ENCODE measurements around the gene SLC25A40. TPM values are rescaled to one million over a fixed set of nuclear protein-coding genes. Genes with fewer than 3 reads are reported as not detected.
A peak's percentile ranks its signal among the peaks of the same experiment; 100 is the strongest.
"Not testable (repeated sequence)": the region's sequence is repeated elsewhere in the genome, so short reads cannot be mapped to it uniquely, and the experiment has no call there.

Gene SLC25A40, protein sequence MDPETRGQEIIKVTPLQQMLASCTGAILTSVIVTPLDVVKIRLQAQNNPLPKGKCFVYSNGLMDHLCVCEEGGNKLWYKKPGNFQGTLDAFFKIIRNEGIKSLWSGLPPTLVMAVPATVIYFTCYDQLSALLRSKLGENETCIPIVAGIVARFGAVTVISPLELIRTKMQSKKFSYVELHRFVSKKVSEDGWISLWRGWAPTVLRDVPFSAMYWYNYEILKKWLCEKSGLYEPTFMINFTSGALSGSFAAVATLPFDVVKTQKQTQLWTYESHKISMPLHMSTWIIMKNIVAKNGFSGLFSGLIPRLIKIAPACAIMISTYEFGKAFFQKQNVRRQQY
- total RNA-seq (2014; rRNA removed; shearing (Covaris generic)), result 10.7 and 18.8 TPM in 2 replicates

DNA sequence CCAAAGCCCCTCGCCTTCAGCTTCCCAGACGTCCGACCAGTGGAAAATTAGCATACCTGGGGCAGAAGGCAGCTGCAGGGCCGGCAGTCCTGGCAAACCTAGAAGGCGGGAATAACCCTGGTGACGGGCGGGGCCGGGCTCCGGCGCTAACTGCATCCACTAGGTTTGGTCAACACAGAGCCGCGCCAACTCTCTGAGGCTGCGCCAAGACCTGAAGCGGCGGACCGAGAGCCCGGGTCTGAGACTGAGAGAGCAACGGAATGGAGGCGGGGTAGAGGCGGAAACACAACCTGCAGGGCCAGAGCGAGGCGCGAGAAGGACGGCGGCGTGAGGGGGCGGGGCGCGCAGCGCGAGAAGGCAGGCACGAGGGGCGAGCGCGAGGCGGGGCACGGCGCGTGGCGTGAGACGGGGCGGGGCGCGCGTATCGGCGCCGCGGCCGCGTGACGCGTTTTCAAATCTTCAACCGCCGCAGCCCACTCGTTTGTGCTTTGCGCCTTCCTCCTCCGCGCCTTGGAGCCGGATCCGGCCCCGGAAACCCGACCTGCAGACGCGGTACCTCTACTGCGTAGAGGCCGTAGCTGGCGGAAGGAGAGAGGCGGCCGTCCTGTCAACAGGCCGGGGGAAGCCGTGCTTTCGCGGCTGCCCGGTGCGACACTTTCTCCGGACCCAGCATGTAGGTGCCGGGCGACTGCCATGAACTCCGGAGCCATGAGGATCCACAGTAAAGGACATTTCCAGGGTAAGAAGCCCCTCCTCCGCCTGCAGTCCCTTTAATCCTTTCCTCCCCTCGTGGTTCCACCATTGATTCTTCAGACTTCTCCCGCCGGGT lies at the start of gene SLC25A40, which contains the start of gene DBF4:
SLC25A40 (minus strand) TSS at position 321 of the 829 bp plus-strand sequence. CDS start 17,633 bp downstream, outside the sequence.
DBF4 (plus strand) TSS at position 454 of the 829 bp plus-strand sequence; CDS start at position 694, 240 bp downstream.
- Histone ChIP-seq H3K27me3 (ENCODE audit: control insufficient read depth, insufficient read depth, low read length) (no peaks in the 10 kb centered on the region), H3K4me3 (ENCODE audit: insufficient read depth, low read depth, low read length) (peak within 1 kb of the TSS; percentile 95)

DNA sequence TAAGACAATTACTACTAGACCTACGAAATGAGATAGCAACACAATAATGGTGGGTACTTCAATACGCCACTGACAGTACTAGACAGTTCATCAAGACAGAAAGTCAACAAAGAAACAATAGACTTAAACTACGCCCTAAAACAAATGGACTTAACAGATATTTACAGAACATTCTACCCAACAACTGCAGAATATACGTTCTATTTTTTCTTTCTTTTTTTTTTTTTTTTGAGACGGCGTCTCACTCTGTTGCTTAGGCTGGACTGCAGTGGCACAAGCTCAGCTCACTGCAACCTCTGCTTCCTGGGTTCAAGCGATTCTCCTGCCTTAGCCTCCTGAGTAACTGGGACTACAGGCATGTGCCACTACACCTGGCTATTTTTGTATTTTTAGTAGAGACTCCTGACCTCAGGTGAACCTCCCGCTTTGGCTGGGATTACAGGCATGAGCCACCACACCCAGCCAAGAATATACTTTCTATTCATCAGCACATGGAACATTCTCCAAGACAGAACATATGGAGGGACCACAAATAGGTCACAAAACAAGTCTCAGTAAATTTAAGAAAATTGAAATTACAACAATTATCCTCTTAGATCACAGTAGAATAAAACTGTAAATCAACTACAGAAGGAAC lies 46.7 kb upstream of the SLC25A40 start:
- DNase-seq; H3K27me3 ChIP-seq (ENCODE audit: control insufficient read depth, insufficient read depth, low read length); H3K36me3 ChIP-seq (replicated peaks; ENCODE audit: control insufficient read depth, insufficient read depth, low read length); H3K4me3 ChIP-seq (ENCODE audit: insufficient read depth, low read depth, low read length): not testable (repeated sequence)

More for the DNA sequence above, at the start of gene SLC25A40, which contains the start of gene DBF4:
- no peaks in the 10 kb centered on the region for H3K36me3 ChIP-seq (replicated peaks; ENCODE audit: control insufficient read depth, insufficient read depth, low read length)
- peak; percentile 87 for DNase-seq

DNA sequence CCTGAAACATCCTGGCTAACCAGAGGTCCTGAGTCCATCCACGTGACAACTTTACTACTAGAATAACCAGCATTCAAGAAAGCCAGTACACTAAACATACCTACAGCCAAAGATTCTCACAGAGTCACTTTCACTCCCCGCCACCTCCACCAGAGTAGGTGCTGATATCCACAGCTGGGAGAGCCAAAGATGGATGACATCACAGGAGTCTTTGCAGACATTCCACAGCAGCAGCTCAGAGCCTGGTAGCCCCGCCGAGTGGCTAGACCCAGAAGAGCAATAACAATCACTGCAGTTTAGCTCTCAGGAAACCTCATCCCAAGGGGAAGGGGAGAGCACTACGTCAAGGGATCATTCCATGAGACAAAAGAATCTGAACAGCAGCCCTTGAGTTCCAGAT lies 44.4 kb upstream of the SLC25A40 start:
- no peak overlapping the region for H3K4me3 ChIP-seq (ENCODE audit: insufficient read depth, low read depth, low read length)
- no peaks in the 10 kb centered on the region for H3K27me3 ChIP-seq (ENCODE audit: control insufficient read depth, insufficient read depth, low read length)
- H3K36me3 ChIP-seq (replicated peaks; ENCODE audit: control insufficient read depth, insufficient read depth, low read length), result no peaks in the 10 kb centered on the region
- no peak for DNase-seq

DNA sequence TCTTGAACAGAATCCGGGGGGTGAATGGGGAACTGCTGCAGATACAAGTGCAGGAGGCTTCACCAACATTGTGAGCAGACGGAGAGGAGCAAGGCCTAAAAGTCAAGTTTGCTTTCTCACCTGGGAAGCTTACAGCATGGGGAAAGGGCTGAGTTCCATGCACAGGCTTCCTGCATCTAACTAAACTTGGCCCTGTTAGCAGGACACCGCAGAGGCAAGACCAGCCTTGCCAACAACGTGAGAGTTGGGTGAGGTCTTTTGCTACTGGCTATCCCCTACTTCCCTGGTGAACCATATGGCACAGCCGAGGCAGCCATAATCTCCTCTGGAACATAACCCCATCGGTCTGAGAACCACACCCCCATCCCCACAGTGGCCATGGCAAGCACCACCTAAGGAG lies 43.7 kb upstream of the SLC25A40 start:
- Histone ChIP-seq H3K4me3 (ENCODE audit: insufficient read depth, low read depth, low read length) (no peak overlapping the region), H3K27me3 (ENCODE audit: control insufficient read depth, insufficient read depth, low read length) (no peaks in the 10 kb centered on the region), H3K36me3 (replicated peaks; ENCODE audit: control insufficient read depth, insufficient read depth, low read length) (no peaks in the 10 kb centered on the region)
- DNase-seq, result no peak

DNA sequence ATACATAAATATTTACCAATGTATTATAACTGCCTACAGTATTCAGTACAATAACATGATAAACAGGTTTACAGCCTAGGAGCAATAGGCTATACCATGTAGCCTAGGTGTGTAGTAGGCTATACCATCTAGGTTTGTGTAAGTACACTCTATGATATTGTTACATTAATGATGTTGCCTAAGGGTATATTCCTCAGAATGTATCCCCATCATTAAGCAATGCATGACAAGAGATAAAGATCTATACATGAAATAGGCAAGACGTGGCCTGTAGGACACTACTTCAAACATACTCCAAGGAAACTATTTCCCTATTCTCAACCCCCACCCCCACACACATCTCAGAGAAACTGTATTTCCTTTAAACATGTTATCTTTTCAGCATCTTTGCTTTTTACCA lies 42.6 kb upstream of the SLC25A40 start:
- no peak overlapping the region for H3K4me3 ChIP-seq (ENCODE audit: insufficient read depth, low read depth, low read length)
- H3K27me3 ChIP-seq (ENCODE audit: control insufficient read depth, insufficient read depth, low read length), result no peaks in the 10 kb centered on the region
- no peaks in the 10 kb centered on the region for H3K36me3 ChIP-seq (replicated peaks; ENCODE audit: control insufficient read depth, insufficient read depth, low read length)
- DNase-seq, result no peak

DNA sequence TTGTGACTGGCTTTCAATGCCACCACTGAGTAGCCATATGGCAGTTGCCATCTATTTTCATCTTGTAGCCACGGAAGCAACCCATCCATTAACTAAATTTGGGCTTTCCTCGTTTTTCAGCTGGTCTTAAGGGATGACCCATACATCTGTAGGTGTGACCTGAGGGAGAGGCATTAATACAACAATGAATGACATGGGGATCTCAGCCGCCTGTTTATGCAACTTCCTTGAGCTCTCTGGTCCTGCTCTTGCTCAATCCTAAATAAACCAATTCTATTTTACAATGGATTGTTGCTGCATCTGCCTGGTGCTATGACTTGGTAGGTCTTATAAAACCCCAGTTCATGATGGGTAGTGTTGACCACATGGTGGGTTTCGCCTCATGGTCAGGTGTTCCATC lies 36.0 kb upstream of the SLC25A40 start:
- no peaks in the 10 kb centered on the region; the same call in 1 of the 2 replicates for H3K36me3 ChIP-seq (replicated peaks; ENCODE audit: control insufficient read depth, insufficient read depth, low read length)
- H3K4me3 ChIP-seq (ENCODE audit: insufficient read depth, low read depth, low read length), result no peak overlapping the region
- DNase-seq, result no peak
- H3K27me3 ChIP-seq (ENCODE audit: control insufficient read depth, insufficient read depth, low read length), result no peaks in the 10 kb centered on the region

DNA sequence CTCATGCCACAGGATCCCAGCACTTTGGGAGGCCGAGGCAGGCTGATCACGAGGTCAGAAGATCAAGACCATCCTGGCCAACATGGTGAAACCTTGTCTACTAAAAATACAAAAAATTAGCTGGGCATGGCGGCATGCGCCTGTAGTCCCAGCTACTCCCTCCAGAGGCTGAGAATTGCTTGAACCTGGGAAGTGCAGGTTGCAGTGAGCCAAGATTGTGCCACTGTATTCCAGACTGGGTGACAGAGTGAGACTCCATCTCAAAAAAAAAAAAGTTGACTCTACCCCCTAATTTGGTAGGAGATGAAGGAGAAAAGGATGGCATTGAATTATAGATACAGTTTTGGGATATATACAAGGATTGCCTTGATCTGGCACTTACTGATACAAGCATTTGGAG lies 32.7 kb upstream of the SLC25A40 start:
- not testable (repeated sequence) for DNase-seq; H3K4me3 ChIP-seq (ENCODE audit: insufficient read depth, low read depth, low read length); H3K36me3 ChIP-seq (replicated peaks; ENCODE audit: control insufficient read depth, insufficient read depth, low read length); H3K27me3 ChIP-seq (ENCODE audit: control insufficient read depth, insufficient read depth, low read length)

DNA sequence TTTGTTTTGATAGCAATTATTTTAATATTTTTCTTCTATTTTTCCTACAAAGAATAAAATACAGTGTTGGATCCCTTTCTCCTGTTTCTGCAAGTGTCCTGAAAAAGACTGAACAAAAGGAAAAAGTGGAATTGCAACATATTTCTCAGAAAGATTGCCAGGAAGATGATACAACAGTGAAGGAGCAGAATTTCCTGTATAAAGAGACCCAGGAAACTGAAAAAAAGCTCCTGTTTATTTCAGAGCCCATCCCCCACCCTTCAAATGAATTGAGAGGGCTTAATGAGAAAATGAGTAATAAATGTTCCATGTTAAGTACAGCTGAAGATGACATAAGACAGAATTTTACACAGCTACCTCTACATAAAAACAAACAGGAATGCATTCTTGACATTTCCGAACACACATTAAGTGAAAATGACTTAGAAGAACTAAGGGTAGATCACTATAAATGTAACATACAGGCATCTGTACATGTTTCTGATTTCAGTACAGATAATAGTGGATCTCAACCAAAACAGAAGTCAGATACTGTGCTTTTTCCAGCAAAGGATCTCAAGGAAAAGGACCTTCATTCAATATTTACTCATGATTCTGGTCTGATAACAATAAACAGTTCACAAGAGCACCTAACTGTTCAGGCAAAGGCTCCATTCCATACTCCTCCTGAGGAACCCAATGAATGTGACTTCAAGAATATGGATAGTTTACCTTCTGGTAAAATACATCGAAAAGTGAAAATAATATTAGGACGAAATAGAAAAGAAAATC lies 31.2 kb upstream of the SLC25A40 start:
- H3K4me3 ChIP-seq (ENCODE audit: insufficient read depth, low read depth, low read length); H3K36me3 ChIP-seq (replicated peaks; ENCODE audit: control insufficient read depth, insufficient read depth, low read length); H3K27me3 ChIP-seq (ENCODE audit: control insufficient read depth, insufficient read depth, low read length); DNase-seq: not testable (repeated sequence)

DNA sequence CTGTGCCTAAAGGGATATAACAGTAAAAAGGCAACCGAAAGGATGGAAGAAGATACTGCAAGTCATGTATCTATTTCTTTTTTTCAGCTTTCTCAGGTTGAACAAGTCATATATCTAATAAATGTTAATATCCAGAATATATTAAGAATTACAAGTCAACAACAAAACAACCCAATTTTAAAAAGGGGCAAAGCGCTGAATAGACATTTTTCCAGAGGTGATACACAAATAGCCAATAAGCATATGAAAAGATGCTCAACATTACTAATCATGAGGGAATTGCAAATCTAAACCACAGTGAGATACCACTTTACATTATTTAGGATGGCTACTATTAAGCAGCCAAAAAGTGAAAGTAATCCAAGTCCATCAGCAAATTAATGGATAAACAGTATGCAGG lies 23.1 kb upstream of the SLC25A40 start:
- DNase-seq, result no peak
- Histone ChIP-seq H3K4me3 (ENCODE audit: insufficient read depth, low read depth, low read length) (no peak overlapping the region), H3K36me3 (replicated peaks; ENCODE audit: control insufficient read depth, insufficient read depth, low read length) (peaks cover 7% of the 10 kb centered on the region), H3K27me3 (ENCODE audit: control insufficient read depth, insufficient read depth, low read length) (no peaks in the 10 kb centered on the region)

DNA sequence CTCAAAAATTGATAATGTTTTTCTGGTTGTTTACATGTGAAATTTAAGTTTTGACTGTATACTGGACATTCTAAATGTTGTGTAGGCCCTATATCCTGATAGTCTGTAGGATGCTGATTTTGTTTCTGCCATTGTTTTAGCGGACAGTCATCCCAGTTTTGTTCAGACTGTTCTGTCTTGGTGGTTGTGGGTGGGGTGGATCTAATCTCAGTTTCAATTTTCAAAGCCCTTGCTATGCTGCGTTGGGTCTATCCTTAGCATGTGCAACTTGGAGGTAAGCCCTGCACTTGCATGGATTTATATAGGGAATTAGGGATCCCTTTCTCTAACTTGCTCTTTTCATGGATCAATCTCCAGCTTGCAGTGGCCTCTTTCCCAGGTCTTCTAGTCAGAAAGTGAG lies 19.2 kb upstream of the SLC25A40 start:
- Histone ChIP-seq H3K27me3 (ENCODE audit: control insufficient read depth, insufficient read depth, low read length) (no peaks in the 10 kb centered on the region), H3K36me3 (replicated peaks; ENCODE audit: control insufficient read depth, insufficient read depth, low read length) (peaks cover 4% of the 10 kb centered on the region), H3K4me3 (ENCODE audit: insufficient read depth, low read depth, low read length) (no peak overlapping the region)
- no peak for DNase-seq

DNA sequence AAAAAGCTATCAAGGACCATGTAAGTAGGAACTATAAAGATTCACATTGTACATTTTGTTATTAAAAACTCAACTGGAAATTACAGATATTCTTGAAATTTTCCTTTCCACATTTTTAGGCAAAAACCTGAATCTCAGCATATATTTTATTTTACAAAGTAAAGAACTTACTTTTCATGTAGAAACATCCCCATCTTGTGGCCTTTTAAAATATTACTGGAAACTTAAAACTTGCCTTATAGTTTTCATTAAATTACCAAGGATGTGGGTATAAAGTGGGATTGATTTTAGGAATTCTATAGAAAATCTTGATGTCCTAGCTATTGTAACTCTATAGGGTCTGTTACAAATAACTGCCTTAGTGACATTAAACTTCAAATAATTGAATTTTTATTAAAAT lies 10.7 kb upstream of the SLC25A40 start:
- H3K27me3 ChIP-seq (ENCODE audit: control insufficient read depth, insufficient read depth, low read length), result no peaks in the 10 kb centered on the region
- no peak for DNase-seq
- no peak overlapping the region for H3K4me3 ChIP-seq (ENCODE audit: insufficient read depth, low read depth, low read length)
- H3K36me3 ChIP-seq (replicated peaks; ENCODE audit: control insufficient read depth, insufficient read depth, low read length), result peaks cover 8% of the 10 kb centered on the region

DNA sequence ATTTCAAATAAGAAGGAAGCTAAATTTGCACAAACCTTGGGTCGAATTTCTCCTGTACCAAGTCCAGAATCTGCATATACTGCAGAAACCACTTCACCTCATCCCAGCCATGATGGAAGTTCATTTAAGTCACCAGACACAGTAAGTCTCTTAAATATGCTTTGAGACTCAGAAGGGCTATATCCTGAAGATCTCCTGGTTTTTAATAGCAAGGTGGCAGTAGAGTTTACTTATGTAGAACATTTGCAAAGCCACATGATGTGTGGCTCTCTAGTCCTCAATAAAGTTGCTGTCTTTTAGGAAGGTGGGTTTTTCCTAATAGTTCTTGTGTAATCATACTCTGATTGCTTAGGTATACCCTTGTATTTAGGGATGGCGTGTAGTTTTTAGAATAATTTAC lies 8.9 kb upstream of the SLC25A40 start:
- Histone ChIP-seq H3K27me3 (ENCODE audit: control insufficient read depth, insufficient read depth, low read length) (no peaks in the 10 kb centered on the region), H3K36me3 (replicated peaks; ENCODE audit: control insufficient read depth, insufficient read depth, low read length) (peaks cover 8% of the 10 kb centered on the region), H3K4me3 (ENCODE audit: insufficient read depth, low read depth, low read length) (no peak overlapping the region)
- no peak for DNase-seq

DNA sequence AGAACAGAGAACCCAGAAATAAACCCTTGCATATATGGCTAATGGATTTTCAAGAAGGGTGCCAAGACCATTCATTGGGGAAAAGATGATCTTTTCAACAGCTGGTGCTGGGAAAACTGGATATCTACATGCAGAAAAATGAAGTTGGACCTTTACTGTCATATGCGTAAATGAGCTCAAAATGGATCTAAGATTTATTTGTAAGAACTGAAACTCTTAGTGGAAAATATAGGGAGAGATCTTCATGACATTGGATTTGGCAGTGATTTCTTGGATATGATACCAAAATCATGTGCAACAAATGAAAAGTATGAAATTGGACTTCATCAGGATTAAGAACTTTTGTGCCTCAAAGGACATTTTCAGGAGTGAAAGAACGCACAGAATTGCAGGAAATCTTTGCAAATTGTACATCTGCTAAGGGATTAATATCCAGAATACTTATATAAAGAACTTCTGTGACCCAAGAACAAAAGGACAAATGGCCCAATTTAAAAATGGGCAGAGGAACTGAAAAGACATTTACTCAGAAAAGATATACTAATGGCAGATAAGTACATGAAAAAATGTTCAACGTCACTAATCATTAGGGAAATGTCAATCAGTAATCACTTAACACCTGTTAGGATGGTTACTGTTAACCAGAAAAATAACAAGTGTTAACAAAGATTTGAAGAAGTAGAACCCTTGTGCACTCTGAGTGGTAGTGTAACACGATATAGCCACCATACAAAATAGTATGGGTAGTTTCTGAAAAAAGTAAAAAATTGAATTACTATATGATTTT lies 6.2 kb upstream of the SLC25A40 start:
- no peak for DNase-seq
- Histone ChIP-seq H3K27me3 (ENCODE audit: control insufficient read depth, insufficient read depth, low read length) (no peaks in the 10 kb centered on the region), H3K36me3 (replicated peaks; ENCODE audit: control insufficient read depth, insufficient read depth, low read length) (peaks cover 4% of the 10 kb centered on the region), H3K4me3 (ENCODE audit: insufficient read depth, low read depth, low read length) (no peak overlapping the region)

Measured in H7 (cell line).